ENCODE data around the gene ESPL1.
A peak's percentile ranks its signal among the peaks of the same experiment; 100 is the strongest.

The ESPL1 gene

DNA sequence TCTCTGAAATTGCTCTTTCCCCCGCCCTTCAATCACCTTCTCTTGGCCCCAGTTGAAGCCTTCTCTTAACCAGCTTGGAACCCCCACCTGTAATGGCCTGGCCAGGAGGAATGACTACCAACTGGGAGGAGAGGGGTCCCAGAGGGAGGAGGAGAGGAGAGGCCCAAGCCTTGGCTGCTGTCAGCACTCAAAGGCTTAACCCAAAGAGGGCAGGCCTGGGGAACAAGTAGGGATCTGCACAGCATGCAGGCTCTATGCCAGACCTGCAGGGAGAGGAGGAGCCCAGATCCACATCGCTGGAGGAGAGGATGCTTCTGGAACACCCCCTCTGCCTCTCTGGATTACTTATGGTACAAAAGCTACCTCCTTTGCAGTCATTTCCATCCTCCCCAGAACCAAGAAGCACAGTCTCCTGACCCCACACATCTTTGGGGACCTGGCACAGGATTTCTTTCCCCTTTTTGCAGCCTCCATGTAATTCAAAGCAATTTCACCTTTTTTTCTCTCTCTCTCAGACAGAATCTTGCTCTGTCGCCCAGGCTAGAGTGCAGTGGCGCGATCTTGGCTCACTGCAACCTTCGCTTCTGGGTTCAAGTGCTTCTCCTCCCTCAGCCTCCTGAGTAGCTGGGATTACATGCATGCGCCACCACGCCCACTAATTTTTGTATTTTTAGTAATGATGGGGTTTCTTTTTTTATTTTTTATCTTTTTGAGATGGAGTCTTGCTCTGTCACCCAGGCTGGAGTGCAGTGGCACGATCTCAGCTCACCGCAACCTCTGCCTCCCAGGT is 42.3 kb upstream of the ESPL1 start:
- Histone ChIP-seq H3K36me3 (ENCODE audit: insufficient read depth, low read length) (no peaks in the 10 kb centered on the region), H3K9ac (ENCODE audit: low read depth, low read length) (no peak overlapping the region), H3K4me1 (ENCODE audit: insufficient read depth, low read length) (peaks cover 34% of the 10 kb centered on the region), H3K9me3 (ENCODE audit: control insufficient read depth, insufficient read depth, low read length) (no peaks in the 10 kb centered on the region)

DNA sequence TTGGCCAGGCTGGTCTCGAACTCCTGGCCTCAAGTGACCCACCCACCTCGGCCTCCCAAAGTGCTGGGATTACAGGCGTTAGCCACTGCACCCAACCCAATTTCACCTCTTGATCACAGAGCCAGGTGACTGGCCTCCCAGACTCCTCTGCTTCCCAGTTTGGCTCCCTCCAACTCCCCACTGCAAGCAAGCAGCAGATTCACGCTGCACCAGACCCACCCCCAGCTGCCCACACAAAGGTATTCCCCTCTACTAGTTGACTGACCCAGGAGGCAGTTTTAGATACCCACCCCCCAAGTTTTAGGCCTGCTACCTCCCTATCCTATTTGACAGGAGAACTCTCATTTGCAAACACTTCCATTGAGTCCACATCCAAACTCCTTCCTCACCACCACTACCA is 41.3 kb upstream of the ESPL1 start:
- H3K36me3 ChIP-seq (ENCODE audit: insufficient read depth, low read length), result no peaks in the 10 kb centered on the region

DNA sequence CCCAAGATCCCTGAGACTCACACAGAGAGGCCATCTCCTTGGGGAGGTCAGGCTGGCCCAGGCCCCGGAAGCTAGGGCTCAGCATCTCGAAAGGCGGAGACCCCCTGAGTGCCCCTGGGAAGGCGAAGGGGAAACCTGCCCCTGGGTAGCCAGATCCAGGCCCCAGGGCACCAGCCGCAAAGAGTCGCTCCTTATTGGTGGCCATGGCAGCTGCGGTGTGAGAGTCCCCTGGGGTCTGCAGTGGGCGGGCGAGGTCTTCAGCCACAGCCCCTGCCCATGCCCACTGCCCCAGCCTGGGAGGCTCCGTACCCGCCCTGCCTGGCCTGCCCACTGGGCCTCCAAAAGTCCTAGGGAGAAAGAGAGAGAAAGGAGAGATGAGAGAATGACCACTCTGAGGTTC is 40.8 kb upstream of the ESPL1 start:
- Histone ChIP-seq H3K36me3 (ENCODE audit: insufficient read depth, low read length) (no peaks in the 10 kb centered on the region), H3K9ac (ENCODE audit: low read depth, low read length) (no peak overlapping the region), H3K9me3 (ENCODE audit: control insufficient read depth, insufficient read depth, low read length) (no peaks in the 10 kb centered on the region), H3K4me1 (ENCODE audit: insufficient read depth, low read length) (peaks cover 31% of the 10 kb centered on the region)

More for the DNA sequence above, 41.3 kb upstream of the ESPL1 start:
- Histone ChIP-seq H3K9me3 (ENCODE audit: control insufficient read depth, insufficient read depth, low read length) (no peaks in the 10 kb centered on the region), H3K9ac (ENCODE audit: low read depth, low read length) (no peak overlapping the region), H3K4me1 (ENCODE audit: insufficient read depth, low read length) (peaks cover 34% of the 10 kb centered on the region)

GRCh38 chr12:53227836-53228235 is 40.3 kb upstream of the ESPL1 start:
- Histone ChIP-seq H3K4me1 (ENCODE audit: insufficient read depth, low read length) (peaks cover 26% of the 10 kb centered on the region), H3K36me3 (ENCODE audit: insufficient read depth, low read length) (no peaks in the 10 kb centered on the region), H3K9me3 (ENCODE audit: control insufficient read depth, insufficient read depth, low read length) (no peaks in the 10 kb centered on the region), H3K9ac (ENCODE audit: low read depth, low read length) (no peak overlapping the region)

DNA sequence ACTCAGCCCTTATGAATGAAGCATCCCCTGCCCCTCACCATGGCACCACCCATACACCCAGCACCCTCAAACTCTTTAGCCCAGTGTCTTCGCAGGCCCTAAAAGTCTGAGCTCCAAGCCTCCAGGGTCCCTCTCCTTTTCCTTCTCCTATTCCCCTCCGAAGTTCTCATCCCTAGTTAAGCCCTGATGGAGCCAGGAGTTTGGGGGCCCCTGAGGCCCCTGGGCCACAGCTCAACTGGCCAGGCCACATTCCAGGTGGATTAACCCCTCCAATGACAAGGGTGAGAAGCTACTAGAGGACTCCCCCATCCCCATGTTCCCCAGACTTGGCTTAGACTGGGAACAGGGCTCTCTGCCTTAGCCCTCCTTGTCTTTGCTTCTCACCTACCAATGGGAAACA is 38.6 kb upstream of the ESPL1 start:
- Histone ChIP-seq H3K36me3 (ENCODE audit: insufficient read depth, low read length) (no peaks in the 10 kb centered on the region), H3K9ac (ENCODE audit: low read depth, low read length) (no peak overlapping the region), H3K4me1 (ENCODE audit: insufficient read depth, low read length) (peaks cover 21% of the 10 kb centered on the region), H3K9me3 (ENCODE audit: control insufficient read depth, insufficient read depth, low read length) (no peaks in the 10 kb centered on the region)

- H3K4me1 ChIP-seq (ENCODE audit: insufficient read depth, low read length), result peaks cover 23% of the 10 kb centered on the region
- no peak overlapping the region for H3K9ac ChIP-seq (ENCODE audit: low read depth, low read length)
- no peaks in the 10 kb centered on the region for H3K36me3 ChIP-seq (ENCODE audit: insufficient read depth, low read length)
- no peaks in the 10 kb centered on the region for H3K9me3 ChIP-seq (ENCODE audit: control insufficient read depth, insufficient read depth, low read length)
These were observed 37.8 kb upstream of the ESPL1 start for GRCh38 chr12:53230108-53230845.

GRCh38 chr12:53231671-53231920 is 36.5 kb upstream of the ESPL1 start:
- H3K9me3 ChIP-seq (ENCODE audit: control insufficient read depth, insufficient read depth, low read length), result no peaks in the 10 kb centered on the region
- H3K4me1 ChIP-seq (ENCODE audit: insufficient read depth, low read length), result peaks cover 24% of the 10 kb centered on the region
- H3K9ac ChIP-seq (ENCODE audit: low read depth, low read length), result peak overlapping the region; percentile 52
- H3K36me3 ChIP-seq (ENCODE audit: insufficient read depth, low read length), result no peaks in the 10 kb centered on the region

DNA sequence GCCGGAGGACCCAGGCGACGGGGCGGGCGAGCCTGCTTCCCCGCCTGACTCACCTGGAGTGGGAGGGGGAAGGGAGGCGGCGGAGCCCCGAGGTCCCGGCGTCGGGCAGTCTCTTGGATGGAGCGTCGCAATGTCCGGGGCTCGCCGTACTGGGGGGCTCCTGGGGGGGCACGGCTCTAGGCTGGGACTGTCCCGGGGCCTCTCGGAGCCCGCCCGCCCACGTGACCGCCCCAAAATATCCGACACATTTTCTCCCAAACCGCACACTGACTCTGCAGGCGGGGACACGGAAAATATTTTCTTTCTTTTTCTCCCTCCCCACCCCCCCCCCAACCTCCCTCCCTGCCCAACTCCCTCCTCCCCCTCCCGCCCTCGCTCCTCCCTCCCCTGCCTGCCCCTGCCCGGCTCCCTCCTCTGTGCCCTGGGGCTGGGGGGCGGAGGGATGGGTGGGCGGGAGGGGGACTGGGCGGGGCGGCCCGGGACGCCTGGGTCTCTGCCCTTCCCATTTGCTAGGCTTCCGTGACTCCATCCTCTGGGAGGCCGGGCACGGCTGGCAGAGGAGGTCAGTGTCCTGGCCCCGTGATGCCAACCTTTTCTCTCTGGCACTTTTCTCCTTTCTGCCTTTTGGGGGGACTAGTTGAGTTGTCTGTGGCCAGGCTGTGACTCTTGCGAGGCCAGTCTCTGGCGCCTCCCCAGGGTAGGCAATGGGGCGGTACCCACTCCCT is 36.0 kb upstream of the ESPL1 start, which contains the start of gene RARG:
Gene RARG (minus strand): TSS at position 289 of the 725 bp plus-strand sequence. CDS start 4,664 bp downstream, outside the sequence.
- H3K9me3 ChIP-seq (ENCODE audit: control insufficient read depth, insufficient read depth, low read length), result no peaks in the 10 kb centered on the region
- peaks cover 24% of the 10 kb centered on the region for H3K4me1 ChIP-seq (ENCODE audit: insufficient read depth, low read length)
- peak within 1 kb of the TSS; percentile 52 for H3K9ac ChIP-seq (ENCODE audit: low read depth, low read length)
- no peaks in the 10 kb centered on the region for H3K36me3 ChIP-seq (ENCODE audit: insufficient read depth, low read length)

DNA sequence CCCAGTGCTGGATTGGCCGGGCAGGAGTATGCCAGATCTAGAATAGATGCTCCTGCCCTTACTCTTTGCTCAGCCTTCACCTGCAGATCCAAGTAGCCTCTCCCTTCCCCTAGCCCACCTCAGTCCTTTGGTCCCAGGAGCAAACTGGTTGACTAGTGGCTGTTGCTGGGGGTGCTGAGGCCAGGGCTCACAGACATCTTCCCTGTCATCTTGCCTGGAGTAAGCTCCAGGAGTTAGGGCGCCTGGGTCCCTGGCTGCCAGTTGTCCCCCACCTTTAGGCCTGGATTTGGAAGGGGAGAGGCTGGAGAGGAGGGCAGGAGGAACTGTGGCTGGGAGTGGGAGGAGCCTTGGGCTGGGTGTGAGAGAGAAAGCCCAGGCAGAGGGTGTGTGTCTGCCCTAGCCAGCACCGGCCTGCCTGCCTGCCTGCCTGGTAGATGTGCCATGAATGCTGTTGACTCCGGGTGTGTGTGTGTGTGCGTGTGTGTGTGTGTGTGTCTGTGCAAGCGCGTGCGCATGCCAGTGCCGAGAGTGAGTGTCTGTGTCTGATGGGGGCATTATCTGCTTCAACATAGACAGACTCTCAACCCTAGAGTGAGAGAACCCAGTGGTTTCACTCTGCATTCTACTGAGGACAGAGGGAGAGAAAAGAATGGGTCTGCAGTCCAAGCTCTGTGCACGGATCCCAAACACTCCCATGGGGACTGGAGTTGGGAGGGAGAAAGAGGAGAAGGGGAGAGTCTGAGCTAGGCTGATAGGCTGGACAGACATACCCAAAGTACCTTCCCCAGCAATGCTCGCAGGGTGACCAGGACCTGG is 35.2 kb upstream of the ESPL1 start:
- no peaks in the 10 kb centered on the region for H3K9me3 ChIP-seq (ENCODE audit: control insufficient read depth, insufficient read depth, low read length)
- H3K9ac ChIP-seq (ENCODE audit: low read depth, low read length), result peak overlapping the region; percentile 48; the same call in 1 of the 2 replicates
- no peaks in the 10 kb centered on the region for H3K36me3 ChIP-seq (ENCODE audit: insufficient read depth, low read length)
- peaks cover 24% of the 10 kb centered on the region for H3K4me1 ChIP-seq (ENCODE audit: insufficient read depth, low read length)

DNA sequence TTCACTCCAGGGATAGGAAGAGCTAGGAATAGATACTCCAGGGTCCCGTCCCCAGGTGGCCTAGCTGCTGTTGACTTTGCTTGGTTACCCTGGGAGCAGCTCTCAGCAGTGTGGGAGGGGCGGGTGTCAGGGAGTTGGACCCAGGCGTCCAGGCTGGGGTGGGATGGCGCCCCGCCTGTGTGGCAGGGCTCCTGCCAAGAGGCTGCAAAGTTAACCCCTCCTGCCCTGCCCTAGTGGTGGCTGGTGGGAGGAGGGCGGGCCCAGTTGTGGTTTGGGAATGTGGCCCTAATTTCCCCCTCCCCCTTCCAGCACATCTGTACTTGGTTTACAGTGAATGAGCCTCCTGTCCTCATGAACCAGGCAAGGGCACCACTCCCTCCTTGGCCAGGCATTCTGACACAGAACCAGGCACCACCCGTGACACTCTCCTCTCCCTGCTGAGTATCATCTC is 34.4 kb upstream of the ESPL1 start:
- Histone ChIP-seq H3K36me3 (ENCODE audit: insufficient read depth, low read length) (no peaks in the 10 kb centered on the region), H3K4me1 (ENCODE audit: insufficient read depth, low read length) (peaks cover 24% of the 10 kb centered on the region), H3K9me3 (ENCODE audit: control insufficient read depth, insufficient read depth, low read length) (no peaks in the 10 kb centered on the region), H3K9ac (ENCODE audit: low read depth, low read length) (no peak overlapping the region; the same call in 1 of the 2 replicates)

- no peak overlapping the region; the same call in 1 of the 2 replicates for H3K9ac ChIP-seq (ENCODE audit: low read depth, low read length)
- no peaks in the 10 kb centered on the region for H3K9me3 ChIP-seq (ENCODE audit: control insufficient read depth, insufficient read depth, low read length)
- no peaks in the 10 kb centered on the region for H3K36me3 ChIP-seq (ENCODE audit: insufficient read depth, low read length)
- H3K4me1 ChIP-seq (ENCODE audit: insufficient read depth, low read length), result peaks cover 24% of the 10 kb centered on the region
These were observed 33.7 kb upstream of the ESPL1 start for GRCh38 chr12:53234271-53234914.

GRCh38 chr12:53235164-53235563 is 32.9 kb upstream of the ESPL1 start:
- H3K4me1 ChIP-seq (ENCODE audit: insufficient read depth, low read length), result peaks cover 24% of the 10 kb centered on the region
- no peaks in the 10 kb centered on the region for H3K9me3 ChIP-seq (ENCODE audit: control insufficient read depth, insufficient read depth, low read length)
- no peaks in the 10 kb centered on the region for H3K36me3 ChIP-seq (ENCODE audit: insufficient read depth, low read length)
- no peak overlapping the region for H3K9ac ChIP-seq (ENCODE audit: low read depth, low read length)

DNA sequence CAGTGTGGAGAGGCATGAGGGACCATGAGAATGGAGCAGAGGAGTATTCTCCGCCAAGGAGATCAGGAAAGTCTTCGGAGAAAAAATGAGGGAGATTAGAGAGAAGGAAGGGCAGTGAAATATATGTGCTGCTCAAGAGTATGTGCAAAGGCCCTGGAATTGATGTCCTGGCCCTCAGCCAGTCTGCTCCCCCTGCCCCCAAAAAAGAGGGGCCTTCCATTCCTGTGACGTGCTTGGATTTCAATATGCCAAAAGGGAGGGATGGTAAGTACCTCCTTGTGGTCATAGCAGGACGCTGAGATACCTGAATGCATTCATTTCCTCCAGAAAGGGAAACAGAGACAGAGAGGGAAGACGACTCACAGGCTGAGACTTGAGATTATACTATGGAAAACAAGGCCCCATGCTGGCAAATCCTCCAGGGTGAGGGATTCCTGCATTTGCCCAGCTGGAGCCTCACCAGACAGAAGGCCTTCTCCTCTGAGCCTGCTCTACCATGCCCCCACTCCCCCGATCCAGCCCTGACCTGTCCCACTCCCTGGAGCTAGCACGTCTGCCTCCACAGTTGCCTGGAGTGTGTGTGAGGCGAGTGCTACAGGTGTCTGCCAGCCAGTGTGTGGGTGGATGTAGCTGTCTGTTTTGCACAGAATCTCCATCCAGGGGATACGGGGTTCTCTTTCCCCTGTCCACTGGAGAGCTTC is 32.2 kb upstream of the ESPL1 start:
- Histone ChIP-seq H3K9me3 (ENCODE audit: control insufficient read depth, insufficient read depth, low read length) (no peaks in the 10 kb centered on the region), H3K9ac (ENCODE audit: low read depth, low read length) (no peak overlapping the region), H3K36me3 (ENCODE audit: insufficient read depth, low read length) (no peaks in the 10 kb centered on the region), H3K4me1 (ENCODE audit: insufficient read depth, low read length) (peaks cover 27% of the 10 kb centered on the region)

Measured in ES-I3 (cell line).